ENCODE results near the gene MAP3K5.

MAP3K5 gene

DNA sequence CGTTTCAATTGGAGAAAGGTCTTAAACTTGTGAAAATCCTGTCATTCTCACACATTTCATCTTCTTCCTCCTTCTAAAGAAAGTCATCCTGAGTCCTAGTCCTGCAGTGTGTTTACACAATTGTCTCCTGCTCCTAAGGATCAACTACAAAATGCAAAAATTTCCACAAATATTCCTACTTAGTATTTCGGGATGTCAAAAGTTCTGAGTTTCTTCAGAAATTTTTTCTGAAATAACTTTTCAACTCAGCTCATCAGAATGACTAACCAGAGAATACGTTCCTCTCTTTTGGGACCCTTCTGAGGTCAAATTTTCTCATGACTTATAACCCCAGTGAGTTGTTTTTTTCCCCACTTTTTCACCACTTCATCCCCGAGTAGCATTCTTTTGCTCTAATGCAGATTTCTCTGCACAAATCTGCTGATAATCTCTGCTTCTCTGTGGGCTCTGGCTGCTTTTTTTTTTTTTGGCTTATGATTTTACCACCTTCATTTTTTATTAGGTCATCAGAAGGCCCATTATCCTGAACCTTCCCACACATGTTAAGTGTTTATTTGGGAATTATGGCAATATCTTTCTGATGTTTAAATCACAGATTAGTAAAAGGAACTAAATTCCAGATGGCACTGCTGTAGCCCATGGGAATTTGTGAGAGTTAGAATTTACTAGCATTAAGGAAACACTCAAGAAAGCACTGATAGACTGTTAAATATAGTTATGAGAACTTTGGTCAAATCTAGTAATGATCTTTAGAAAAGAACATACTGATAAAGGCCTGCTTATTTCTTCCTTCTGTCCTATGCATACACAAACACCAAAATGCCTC, 41.4 kb downstream of the MAP3K5 start:
- DNase-seq (ENCODE audit: extremely low read depth in 1 of 2, low read depth in 1 of 2), result no peak

DNA sequence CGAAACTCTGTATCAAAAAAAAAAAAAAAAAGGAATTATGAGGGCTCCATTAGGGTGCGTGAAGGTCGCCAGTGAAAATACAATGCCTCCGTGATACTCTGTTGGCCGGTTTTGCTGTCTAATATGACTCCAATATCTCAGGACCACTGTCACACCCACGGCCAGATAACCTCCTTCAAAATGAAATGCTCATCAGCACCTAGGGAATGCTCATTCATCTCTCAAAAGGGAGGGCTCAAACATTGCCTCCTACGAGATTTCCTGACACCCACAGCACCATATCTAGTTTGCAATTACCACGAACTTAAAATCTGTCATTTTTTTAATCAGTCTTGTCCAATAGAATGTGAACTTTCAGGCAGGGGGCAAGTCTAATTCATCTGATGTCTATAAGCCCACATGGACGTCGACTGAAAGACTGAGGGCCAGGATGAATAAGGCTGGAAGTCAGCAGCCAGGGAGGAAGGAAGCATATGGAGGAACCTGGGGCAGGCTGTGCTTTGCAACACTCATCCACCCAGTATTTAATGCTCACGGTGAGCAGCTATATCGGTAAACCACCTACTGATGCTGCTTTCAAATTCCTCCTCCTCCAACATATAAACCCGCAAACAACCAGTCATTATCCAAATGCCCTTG, 42.8 kb downstream of the MAP3K5 start:
- DNase-seq (ENCODE audit: extremely low read depth in 1 of 2, low read depth in 1 of 2), result no peak

DNA sequence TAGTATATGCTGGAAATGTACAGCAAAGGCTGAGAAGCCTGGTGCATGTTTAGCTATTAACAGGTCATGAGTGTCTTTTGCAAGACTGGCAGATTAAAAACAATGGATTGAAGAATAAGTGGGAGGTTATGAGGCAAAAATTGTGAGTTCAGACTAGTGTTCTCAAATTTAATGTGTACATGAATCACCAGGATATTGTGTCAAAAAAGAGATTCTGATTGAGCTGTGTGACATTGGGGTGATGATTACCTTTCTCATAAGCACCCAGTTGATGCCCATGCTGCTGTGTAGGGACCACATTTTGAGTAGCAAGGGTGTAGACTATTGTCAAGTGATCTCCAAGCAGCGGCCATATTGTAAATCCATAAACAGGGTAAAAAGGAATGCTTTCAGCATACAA, 44.8 kb downstream of the MAP3K5 start:
- no peak for DNase-seq (ENCODE audit: extremely low read depth in 1 of 2, low read depth in 1 of 2)

DNA sequence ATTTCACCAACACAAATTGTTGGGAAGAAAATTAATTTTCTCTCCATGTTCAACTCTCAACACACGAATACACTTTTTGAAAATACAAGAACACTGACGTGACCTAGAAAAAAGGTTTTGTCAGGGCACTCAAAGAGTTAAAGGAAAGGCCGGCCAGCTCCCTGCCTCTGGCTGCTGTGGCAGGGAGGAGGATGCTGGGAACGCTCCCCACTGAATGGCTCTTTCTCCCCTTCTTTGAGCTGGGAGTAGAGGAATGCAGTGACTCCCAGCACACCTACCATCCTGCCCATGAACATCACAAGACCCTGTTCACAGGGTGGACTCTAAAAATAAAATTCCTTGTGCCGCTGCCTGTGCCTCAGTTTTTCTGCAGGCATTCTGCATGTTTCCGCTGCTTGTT, 47.0 kb downstream of the MAP3K5 start:
- no peak for DNase-seq (ENCODE audit: extremely low read depth in 1 of 2, low read depth in 1 of 2)

DNA sequence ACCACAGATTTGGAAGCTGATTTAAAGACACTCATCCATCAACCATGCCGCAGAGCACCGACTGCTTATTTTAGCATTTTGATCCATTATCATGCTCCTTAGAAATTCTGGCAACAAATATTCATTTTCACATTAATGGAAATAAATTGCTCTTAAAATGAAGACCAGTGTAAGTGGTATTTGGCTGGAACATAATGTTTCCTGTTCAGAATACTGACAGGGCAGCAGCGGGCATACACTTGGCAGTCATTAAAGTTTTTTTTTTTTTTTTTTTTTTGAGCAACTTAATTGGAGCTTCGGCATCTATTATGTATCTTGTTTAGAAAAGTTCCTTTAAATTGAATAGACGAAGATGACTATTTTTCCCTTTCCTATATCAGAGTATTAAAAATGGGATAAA, 47.4 kb downstream of the MAP3K5 start:
- DNase-seq (ENCODE audit: extremely low read depth in 1 of 2, low read depth in 1 of 2), result no peak

DNA sequence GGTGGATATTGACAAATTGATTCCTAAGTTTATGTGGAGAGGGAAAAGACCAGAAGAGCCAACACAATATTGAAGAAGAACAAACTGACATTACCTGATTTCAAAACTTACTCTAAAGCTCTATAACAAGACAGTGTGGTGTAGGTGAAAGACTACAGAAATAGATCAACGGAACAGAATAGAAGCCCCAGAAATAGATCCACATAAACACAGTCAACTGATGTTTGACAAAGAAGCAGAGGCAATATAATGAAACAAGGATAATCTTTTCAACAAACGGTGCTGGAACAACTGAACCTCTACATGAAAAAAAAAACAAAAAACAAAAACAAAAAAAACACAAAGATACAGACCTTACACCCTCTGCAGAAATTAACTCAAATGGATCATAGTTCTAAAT, 50.2 kb downstream of the MAP3K5 start:
- no peak for DNase-seq (ENCODE audit: extremely low read depth in 1 of 2, low read depth in 1 of 2)

DNA sequence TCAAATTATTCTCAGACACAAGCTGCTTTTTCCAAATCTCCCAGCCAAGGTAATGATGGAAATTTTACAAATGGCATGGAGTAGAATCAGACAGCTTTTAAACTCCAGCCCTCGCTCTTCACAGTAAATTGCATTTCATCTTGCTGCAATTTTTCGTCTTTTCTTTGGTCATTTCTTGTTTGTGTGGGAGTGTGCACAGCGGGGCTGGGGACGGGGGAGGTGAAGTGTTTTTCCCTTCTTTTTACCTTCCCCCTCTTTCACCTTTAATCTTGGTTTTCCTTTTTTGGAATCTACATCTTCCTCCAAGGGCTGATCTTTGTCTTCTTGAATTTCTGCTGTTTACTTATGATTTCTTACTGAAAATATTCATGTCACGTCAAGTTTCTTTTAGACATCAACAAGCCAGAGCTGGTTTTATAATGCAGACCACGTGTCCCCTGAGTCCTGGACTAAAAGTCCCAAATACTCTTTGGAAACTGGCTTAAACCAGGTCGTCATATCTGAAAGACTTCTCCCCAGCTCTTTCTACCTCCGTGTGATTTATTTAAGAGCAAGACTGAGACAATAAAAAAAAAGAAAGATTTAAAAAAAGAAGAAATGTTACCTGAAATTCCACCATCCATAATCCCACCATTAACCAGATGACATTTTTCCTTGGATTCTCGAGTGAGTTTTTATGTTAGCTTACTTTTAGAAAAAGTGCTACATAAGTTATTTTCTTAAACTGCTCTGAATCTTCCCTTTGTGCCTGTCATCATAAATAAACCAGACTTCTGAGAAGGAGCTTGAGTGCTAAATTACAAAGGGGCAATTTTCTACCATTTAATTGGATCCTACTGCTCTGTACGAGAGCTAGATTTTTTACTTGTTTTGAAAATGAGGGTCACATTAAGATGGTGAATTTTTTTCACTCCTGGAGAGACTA, 52.0 kb downstream of the MAP3K5 start:
- DNase-seq (ENCODE audit: extremely low read depth in 1 of 2, low read depth in 1 of 2), result no peak

DNA sequence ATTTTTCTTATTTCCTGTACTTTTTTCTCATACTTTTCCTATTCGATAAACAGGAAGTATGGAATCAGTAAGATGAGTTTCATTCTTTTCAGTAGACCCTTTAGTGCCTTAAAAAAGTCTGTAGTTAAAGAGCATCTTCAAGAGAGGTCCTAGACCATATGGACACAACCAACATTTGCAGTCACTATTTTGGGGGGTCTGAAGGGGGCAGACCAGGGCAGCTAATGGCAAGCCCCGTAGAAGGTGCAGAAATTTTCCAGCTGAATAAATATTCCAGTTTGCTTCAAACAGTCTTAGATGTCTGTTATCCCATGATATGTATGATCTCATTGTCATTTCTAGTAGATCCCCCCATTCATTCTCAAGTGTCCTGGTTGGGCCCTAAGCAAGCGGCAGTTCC, 52.8 kb downstream of the MAP3K5 start:
- DNase-seq (ENCODE audit: extremely low read depth in 1 of 2, low read depth in 1 of 2), result no peak

DNA sequence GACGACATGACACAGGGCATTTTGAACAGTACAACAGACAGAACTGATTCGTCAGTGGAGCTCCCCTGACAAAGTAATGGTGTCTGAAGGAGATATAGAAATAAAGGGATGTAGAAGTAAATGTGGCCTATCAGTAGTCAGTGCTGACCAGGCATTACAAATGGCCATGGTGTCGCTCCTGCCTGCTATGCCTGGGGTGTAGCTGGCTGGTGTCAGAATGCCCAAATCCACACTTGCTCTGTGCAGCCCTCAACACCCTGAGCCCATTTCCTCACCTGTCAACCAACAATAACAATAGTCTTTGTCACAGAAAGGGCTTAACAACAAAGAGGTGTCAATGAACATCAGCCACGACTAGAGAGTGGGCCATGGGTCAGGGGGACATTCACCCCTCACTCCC, 53.2 kb downstream of the MAP3K5 start:
- no peak for DNase-seq (ENCODE audit: extremely low read depth in 1 of 2, low read depth in 1 of 2)

DNA sequence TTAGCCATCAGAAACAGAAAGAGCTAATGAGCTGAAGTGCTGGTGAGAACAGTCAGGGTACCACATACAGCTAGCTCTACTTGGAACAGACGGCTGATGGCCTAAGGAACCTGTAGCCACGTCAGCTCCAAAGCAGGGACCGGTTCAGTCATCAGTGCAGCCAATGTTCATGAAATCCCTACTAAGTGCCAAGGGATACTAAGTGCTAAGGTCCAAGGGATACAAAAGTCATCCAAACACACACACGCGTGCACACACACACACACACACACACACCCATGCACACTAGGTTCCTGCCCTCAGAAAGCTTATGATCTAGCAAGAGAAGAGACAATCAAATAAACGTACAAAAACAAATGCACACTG, 53.6 kb downstream of the MAP3K5 start:
- DNase-seq (ENCODE audit: extremely low read depth in 1 of 2, low read depth in 1 of 2), result no peak

DNA sequence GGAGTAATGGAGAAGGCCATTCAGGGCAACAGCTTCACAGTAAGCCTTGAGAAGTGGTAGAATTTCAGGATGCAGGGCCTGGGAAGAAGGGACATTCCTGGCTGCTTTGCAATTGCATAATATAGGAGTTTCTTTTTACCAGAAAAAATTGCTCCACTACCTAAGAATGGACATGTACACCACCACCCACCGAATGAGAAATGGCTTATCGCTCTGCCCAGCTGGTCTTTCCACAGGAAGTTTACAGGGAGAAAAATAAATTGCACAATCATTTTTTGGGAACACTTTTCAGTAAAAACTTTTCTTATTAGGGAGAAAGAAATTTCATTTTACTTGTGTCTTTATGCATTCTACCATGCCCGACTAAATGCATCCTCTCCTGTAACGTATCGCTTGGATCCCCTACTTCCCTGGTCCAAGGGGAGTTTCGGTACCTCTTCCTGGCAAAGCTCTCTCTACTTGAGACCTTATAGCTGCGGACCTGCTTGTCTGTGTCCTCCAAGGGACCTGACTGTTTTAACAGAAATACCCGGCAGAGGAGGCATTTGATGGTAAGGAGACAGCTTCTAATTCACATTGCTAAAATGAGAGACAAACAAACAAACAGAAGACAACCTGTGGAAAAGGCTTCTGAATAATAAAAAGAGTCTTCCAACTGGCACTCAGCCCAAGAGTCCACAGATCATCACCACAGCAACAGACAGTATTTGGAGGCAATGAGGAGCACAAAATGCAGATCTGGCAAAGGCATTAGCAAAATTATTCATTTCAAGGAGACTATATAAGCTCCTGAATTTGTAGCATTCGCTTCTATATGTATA, 54.2 kb downstream of the MAP3K5 start:
- DNase-seq (ENCODE audit: extremely low read depth in 1 of 2, low read depth in 1 of 2), result no peak

DNA sequence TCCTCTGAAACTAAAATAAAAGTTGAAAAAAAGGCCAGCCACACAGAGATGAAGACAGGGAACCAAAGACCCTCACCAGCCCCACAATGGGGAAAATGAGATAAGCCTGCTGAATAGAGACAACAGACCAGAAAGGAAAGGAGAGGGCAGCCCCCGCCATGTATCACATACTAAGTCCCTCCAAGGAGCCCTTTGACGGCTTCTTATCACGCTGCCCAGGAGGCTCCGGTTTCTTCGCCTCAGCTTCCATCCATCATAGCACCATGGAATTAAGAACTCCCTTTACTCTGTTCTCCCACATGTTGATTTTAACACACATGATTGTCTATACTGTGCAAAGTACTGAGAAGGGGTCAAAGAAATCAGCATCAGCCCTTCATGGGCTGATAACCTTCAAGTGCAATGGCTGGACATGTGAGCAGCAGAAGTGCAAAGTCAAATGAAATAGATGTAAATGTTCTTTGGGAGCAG, 54.9 kb downstream of the MAP3K5 start:
- DNase-seq (ENCODE audit: extremely low read depth in 1 of 2, low read depth in 1 of 2), result no peak

DNA sequence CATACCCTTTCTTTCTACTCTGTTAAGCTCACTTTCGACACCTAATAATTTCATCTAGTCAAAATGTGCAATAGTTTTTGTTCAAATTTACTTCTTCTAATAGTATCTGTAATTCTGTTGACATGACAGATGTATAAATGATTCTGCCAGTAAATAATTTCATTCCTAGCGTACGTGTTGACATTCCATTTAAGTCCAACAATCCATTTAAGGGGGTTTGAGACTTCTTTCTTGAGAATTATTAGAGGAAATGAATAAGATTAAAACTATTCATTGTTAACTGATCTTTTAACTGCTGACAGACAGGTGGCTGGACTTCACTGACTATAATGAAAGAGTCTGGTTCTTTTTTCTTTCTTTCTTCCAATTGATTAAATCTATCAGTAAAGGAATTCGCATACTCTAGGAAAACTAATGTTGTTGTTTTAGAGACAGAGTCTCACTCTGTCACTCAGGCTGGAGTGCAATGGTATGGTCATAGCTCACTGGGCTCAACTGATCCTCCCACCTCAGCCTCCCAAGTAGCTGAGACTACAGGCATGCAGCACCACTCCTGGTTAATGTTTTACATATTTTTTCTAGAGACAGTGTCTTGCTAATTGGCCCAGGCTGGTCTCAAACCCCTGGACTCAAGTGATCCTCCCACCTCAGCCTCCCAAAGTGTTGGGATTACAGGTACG, 55.9 kb downstream of the MAP3K5 start:
- no peak for DNase-seq (ENCODE audit: extremely low read depth in 1 of 2, low read depth in 1 of 2)

DNA sequence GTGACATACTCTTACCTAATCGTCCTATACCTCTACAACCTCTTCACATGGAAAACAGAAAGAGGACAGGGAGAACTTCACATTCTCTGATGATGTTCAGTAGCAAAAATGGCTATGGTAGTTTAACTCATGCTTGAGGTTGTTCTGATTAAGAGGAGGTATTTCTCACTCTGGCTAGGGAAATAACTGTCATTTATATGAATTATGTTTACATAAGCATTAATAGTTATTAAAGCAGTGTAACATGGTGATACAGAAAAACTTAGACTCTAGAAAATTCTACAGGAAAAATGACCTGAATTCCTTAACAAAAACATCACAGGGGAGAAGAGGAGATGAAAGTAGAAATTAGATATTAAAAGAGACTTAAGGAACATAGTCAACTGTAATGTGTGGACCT, 57.3 kb downstream of the MAP3K5 start:
- no peak for DNase-seq (ENCODE audit: extremely low read depth in 1 of 2, low read depth in 1 of 2)

DNA sequence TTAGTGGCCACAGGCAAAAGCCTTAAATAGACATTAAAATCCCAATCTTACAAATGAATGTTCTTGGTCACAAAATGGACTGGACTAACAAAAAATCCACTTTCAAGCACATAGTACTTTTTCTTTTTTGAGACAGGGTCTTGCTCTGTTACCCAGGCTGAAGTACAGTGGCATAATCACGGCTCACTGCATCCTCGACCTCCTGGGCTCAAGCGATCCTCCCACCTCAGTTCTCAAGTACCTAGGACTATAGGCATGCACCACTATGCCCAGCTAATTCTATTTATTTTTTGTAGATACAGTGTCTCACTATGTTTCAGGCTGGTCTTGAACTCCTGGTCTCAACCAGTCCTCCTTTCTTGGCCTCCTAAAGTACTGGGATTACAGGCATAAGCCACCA, 59.4 kb downstream of the MAP3K5 start:
- DNase-seq (ENCODE audit: extremely low read depth in 1 of 2, low read depth in 1 of 2), result no peak

DNA sequence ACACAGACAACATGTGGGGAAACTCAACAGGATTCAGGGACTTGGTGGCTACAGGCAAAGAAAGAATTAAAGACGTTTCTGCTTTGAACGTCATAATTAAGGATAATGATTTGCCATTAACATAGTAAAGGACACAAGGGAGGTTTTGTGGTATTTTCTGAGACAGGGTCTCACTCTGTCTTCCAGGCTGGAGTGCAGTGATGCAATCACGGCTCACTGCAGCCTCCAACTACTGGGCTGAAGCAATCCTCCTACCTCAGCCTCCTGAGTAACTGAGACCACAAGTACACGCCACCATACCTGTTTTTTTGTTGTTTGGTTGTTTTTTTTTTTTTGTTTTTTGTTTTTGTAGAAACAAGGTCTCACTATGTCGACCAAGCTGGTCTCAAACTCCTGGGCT, 62.4 kb downstream of the MAP3K5 start:
- no peak for DNase-seq (ENCODE audit: extremely low read depth in 1 of 2, low read depth in 1 of 2)

DNA sequence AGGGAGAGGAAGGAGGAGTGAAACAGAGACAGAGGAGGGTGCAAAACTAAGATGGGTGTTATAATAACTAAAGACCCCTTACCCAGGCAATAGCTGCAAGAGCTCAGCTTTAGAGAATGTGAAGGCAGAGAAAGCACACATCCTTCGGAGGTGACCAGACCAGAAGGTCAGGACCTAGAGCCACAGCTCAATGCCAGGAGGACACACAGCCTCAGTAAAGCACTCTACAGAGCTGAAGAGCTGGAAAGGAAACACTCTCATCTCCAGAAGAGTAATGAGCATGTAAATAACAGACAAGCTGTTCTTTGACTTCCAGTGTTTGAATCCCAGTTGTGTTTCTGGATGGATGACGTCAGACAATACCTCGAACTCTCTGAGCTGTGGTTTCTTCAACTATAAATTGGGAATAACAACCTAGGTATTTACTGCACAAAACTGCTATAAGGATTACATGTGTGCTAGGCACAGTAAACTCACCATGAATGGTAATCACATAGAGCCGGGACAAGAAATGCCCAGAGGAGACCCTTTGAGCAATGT, 63.2 kb downstream of the MAP3K5 start:
- DNase-seq (ENCODE audit: extremely low read depth in 1 of 2, low read depth in 1 of 2), result no peak

DNA sequence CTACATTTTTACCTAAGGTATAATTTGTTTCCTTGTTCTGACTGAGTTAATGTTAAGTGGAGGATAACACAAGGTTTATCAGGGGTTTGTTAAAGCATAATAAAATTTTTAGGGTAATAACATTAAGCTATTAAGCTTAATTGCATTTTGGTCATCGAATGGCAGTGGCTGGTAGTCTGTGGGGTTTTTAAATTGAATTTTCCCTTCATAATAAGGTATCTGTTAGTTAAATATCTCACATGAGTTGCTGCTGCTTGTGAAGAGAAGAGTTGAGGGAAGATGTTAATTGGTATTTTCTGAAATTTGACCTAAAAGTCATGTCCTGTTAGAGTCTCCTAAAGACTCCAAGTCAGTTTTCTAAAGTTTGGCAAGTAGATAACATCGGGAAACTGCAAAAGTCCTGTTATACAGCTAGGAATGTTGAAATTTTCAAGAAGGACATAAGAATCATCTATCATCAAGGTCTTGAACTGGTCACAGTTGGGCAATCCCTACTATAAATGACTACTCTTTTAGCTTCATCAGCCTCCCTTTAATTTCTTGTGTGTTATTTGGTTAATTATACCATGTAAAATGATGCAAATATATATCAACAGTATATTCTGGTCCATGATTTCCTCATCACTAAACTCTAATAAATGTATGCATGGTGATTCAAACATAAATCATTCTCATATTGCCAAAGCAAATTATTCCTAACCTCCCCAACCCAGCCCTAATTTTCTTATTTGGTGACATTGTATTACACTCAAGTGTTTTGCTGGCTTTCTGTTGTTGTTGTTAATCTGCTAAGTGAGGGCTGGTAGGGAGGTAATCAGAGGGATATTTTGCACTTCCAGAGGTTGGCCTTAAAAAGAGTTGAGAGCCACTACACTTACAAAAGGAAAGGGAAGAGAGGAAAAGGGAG, 64.0 kb downstream of the MAP3K5 start:
- no peak for DNase-seq (ENCODE audit: extremely low read depth in 1 of 2, low read depth in 1 of 2)

Measured in activated CD8-positive, alpha-beta memory T cell treated with anti-CD3 and anti-CD28 coated beads for 1 hour (primary cell).